Measurements from ENCODE around the gene BIRC7. TPM values are rescaled to one million over a fixed set of nuclear protein-coding genes. Genes with fewer than 3 reads are reported as not detected.

Gene BIRC7
- total RNA-seq, 1 donor from 2014 or later, result not detected

DNA sequence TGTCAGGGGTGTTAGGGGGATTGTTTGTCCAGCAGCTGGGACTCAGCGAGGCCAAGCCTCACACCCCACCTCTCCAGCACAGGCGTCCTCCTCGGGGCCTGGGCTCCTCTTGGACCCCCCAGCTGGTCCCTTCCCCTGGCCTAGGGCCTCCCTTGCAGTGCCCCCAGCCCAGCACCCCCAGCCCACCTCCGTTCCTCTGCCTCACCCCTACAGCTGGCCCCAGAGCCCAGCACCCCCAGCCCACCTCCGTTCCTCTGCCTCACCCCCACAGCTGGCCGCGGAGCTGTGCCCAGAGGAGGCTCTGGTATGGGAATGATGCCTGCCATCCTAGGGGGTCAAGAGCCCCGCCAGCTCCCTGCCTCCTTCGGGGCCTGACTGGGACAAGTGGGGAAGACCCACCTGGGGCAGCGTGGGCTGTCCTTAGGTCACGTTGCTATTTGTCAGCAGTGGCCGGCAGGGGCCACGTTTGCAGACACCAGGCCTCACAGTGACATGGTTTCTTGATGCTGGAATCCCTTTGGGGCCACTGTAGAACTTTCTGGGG is 49.3 kb downstream of the BIRC7 start:
- no peaks in the 10 kb centered on the region for H3K9me3 Mint-ChIP-seq (ENCODE audit: low read depth)
- H3K4me1 Mint-ChIP-seq (ENCODE audit: low read depth), result no peaks in the 10 kb centered on the region
- peaks cover 5% of the 10 kb centered on the region for H3K36me3 Mint-ChIP-seq (ENCODE audit: insufficient read depth)
- H3K27me3 Mint-ChIP-seq, result no peaks in the 10 kb centered on the region
- no peak overlapping the region for H3K27ac Mint-ChIP-seq
- no peak overlapping the region for H3K4me3 Mint-ChIP-seq (ENCODE audit: low read depth)
- DNase-seq (ENCODE audit: low spot score, unreplicated experiment), result no peak
- TF ChIP-seq, protein P1, sequence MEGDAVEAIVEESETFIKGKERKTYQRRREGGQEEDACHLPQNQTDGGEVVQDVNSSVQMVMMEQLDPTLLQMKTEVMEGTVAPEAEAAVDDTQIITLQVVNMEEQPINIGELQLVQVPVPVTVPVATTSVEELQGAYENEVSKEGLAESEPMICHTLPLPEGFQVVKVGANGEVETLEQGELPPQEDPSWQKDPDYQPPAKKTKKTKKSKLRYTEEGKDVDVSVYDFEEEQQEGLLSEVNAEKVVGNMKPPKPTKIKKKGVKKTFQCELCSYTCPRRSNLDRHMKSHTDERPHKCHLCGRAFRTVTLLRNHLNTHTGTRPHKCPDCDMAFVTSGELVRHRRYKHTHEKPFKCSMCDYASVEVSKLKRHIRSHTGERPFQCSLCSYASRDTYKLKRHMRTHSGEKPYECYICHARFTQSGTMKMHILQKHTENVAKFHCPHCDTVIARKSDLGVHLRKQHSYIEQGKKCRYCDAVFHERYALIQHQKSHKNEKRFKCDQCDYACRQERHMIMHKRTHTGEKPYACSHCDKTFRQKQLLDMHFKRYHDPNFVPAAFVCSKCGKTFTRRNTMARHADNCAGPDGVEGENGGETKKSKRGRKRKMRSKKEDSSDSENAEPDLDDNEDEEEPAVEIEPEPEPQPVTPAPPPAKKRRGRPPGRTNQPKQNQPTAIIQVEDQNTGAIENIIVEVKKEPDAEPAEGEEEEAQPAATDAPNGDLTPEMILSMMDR (IDR thresholded peaks at IDR 0.05; ENCODE audit: unreplicated experiment), result no peak

DNA sequence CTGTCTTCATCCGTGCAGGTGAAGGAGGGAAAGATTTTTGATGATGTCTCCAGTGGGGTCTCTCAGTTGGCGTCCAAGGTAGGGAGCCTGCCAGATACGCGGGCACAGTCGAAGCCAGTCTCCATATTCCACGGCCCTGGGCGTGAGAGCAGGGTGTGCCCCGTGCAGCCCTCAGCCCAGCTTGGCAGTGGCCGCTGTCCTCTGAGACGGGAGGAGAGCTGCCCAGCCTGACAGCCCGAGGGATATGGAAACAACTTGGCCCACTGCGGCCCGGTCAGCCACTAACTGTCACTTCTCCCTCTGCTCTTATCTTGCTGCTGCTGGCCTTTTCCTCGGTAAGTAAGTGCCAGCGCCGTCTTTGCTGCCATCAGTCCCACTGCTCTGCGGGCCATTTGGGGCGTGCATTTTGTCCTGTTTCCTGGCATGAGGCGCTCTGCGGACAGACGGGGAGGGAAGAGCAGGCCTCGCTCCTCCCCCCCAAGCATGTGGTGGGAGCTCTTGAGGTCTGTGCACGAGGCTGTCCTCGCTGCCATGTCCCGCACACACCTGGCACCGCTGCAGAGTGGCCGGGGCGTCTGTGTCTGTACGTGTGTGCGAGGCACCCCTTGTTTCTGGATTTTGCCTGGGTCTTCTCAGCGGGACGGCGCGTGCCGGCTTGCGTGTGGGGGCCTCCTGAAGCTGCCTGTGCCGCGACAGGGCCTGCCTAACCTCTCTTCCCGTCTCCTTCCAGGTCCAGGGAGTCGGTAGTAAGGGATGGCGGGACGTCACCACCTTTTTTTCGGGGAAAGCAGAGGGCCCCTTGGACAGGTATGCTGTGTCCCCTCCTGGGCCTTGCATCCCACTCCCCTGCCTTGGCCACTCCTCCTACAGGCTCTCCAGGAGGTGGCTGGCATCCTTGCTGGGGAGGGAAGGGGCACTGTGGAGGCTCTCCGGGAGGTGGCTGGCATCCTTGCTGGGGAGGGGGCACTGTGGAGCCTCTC is 50.2 kb downstream of the BIRC7 start:
- no peak overlapping the region for H3K4me3 Mint-ChIP-seq (ENCODE audit: low read depth)
- H3K36me3 Mint-ChIP-seq (ENCODE audit: insufficient read depth), result peaks cover 5% of the 10 kb centered on the region
- no peaks in the 10 kb centered on the region for H3K9me3 Mint-ChIP-seq (ENCODE audit: low read depth)
- no peak for DNase-seq (ENCODE audit: low spot score, unreplicated experiment)
- no peaks in the 10 kb centered on the region for H3K27me3 Mint-ChIP-seq
- no peak overlapping the region for H3K27ac Mint-ChIP-seq
- TF ChIP-seq, protein P1 (IDR thresholded peaks at IDR 0.05; ENCODE audit: unreplicated experiment), result no peak
- H3K4me1 Mint-ChIP-seq (ENCODE audit: low read depth), result no peaks in the 10 kb centered on the region

DNA sequence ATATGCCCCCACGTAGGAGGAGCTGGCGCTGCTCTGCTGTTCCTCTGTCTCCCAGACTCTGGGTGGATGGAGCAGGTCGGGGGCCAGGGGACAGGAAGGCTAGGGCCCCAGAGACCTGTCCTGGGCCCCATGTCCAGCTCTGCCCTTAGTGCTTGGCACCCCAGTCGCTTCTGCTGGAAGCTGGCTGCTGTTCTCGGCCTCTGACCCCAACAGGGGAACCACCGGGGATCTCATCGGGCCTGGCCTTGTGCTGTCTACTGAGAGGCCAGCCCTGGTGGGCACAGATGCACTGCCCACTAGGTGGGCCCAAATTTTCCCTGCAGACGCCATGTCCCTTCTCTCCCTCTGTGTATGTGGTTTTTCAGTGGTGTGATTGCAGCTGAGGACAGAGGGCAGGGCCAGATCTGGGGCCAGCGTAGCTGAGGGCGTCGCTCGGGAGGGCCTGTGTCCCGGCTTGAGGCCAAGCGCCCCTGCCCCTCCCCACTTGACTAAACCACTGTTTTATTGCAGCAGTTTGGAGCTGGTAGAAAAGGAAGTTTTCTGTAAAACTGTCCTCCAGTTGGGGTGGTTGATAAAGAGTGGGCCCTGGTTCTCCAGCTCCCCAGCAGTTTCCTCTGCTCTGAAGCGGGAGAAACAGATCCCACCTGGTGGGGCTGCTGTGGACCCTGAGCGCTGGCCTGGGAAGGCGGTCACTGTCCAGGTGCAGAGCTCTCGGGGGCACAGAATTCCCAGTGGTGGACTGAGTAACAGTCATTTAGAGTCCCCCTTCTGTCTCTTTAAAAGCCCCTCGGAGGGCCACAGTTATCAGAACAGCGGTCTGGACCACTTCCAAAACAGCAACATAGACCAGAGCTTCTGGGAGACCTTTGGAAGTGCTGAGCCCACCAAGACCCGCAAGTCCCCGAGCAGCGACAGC is 51.3 kb downstream of the BIRC7 start:
- Mint-ChIP-seq H3K9me3 (ENCODE audit: low read depth) (no peaks in the 10 kb centered on the region), H3K27ac (no peak overlapping the region), H3K27me3 (no peaks in the 10 kb centered on the region), H3K36me3 (ENCODE audit: insufficient read depth) (peaks cover 5% of the 10 kb centered on the region), H3K4me1 (ENCODE audit: low read depth) (no peaks in the 10 kb centered on the region), H3K4me3 (ENCODE audit: low read depth) (no peak overlapping the region)
- no peak for DNase-seq (ENCODE audit: low spot score, unreplicated experiment)
- TF ChIP-seq, protein P1 (IDR thresholded peaks at IDR 0.05; ENCODE audit: unreplicated experiment), result no peak

DNA sequence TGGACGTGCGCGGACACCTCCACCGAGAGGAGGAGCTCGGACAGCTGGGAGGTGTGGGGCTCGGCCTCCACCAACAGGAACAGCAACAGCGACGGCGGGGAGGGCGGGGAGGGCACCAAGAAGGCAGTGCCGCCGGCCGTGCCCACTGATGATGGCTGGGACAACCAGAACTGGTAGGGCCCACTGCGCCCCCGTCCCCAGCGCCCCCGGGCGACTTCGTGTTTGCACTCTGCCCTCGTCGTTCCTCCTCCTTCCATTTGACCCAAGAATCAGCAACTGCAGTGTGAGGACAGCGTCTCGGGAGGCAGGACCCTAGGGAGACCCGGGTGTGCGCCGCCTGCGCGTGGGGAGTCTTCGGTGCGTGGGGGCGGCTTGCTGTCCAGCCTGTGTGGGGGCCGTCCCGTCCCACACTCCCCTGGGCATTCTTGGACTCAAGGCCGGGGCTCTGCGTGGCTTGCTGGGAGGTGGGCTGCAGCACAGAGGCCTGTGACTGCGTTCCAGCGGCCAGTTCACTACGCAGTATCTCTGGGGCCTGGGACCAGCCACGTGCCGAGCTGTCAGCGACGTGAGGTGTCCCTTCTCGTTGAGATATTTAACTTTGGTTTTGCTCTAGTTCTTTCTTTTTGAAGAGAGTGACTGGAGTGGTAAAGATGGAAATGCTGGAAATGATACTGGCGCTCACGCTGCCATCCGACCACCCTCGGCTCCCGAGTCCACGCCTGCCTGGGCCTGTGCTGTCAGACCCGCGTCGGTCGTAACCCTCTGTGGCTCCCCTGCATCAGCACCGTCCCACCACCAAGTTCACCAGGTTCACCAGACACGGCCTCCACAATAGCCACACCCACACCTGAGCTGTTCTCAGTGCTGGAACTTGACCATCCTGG is 52.2 kb downstream of the BIRC7 start:
- Mint-ChIP-seq H3K9me3 (ENCODE audit: low read depth) (no peaks in the 10 kb centered on the region), H3K4me3 (ENCODE audit: low read depth) (no peak overlapping the region), H3K36me3 (ENCODE audit: insufficient read depth) (peaks cover 5% of the 10 kb centered on the region), H3K4me1 (ENCODE audit: low read depth) (no peaks in the 10 kb centered on the region), H3K27ac (no peak overlapping the region), H3K27me3 (no peaks in the 10 kb centered on the region)
- DNase-seq (ENCODE audit: low spot score, unreplicated experiment), result no peak
- TF ChIP-seq, protein P1 (IDR thresholded peaks at IDR 0.05; ENCODE audit: unreplicated experiment), result no peak
